ENCODE measurements around the gene NR1H4. TPM values are rescaled to one million over a fixed set of nuclear protein-coding genes. Genes with fewer than 3 reads are reported as not detected.

NR1H4 gene
- total and polyA plus RNA-seq, 4 experiments from 2014 or later: not detected

- ChIA-PET CTCF (ENCODE audit: partially characterized antibody) (interaction anchor here (1.3 to 1.8 kb wide), 2 partner anchors 8 to 11 kb away, joined by 3 to 4 read pairs; no protein-coding TSS in a partner anchor), POLR2A (ENCODE audit: partially characterized antibody) (no interaction called here)
- Histone ChIP-seq H3K4me3 (ENCODE audit: low read length in 2 of 2) (no peak overlapping the region), H3K27ac (ENCODE audit: low read depth, low read length) (no peak overlapping the region), H3K36me3 (ENCODE audit: insufficient read depth, low read length) (no peaks in the 10 kb centered on the region), H3K9me3 (ENCODE audit: control insufficient read depth in 1 of 2, low read length in 2 of 2) (no peaks in the 10 kb centered on the region), H3K27me3 (ENCODE audit: insufficient read depth, low read length) (no peaks in the 10 kb centered on the region), H3K4me1 (ENCODE audit: insufficient read depth, low read length) (no peaks in the 10 kb centered on the region)
- Mint-ChIP-seq H3K36me3 (no peaks in the 10 kb centered on the region), H3K4me1 (peaks cover 0 to under 1% (median 0%) of the 10 kb centered on the region in 4 donors), H3K4me3 (no peak overlapping the region), H3K9me3 (no peaks in the 10 kb centered on the region), H3K27me3 (peaks cover 10 to 17% of the 10 kb centered on the region in 2 donors), H3K27ac (no peak overlapping the region)
- intact Hi-C loops (cut with micrococcal nuclease): no loop called here
- no peak for DNase-seq
Measured at GRCh38 chr12:100566887-100567637, 93.4 kb downstream of the NR1H4 start.

- Histone ChIP-seq H3K27ac (ENCODE audit: low read depth, low read length) (no peak overlapping the region), H3K4me1 (ENCODE audit: insufficient read depth, low read length) (peaks cover 1% of the 10 kb centered on the region), H3K9me3 (ENCODE audit: control insufficient read depth in 1 of 2, low read length in 2 of 2) (no peaks in the 10 kb centered on the region), H3K4me3 (ENCODE audit: low read length in 2 of 2) (no peak overlapping the region), H3K27me3 (ENCODE audit: insufficient read depth, low read length) (no peaks in the 10 kb centered on the region), H3K36me3 (ENCODE audit: insufficient read depth, low read length) (no peaks in the 10 kb centered on the region)
- intact Hi-C loops (cut with micrococcal nuclease): no loop called here
- ChIA-PET POLR2A (ENCODE audit: partially characterized antibody) (no interaction called here), CTCF (ENCODE audit: partially characterized antibody) (no interaction called here)
- peaks cover 8 to 17% of the 10 kb centered on the region in 2 donors for H3K27me3 Mint-ChIP-seq
- no peaks in the 10 kb centered on the region for H3K9me3 Mint-ChIP-seq
- peaks cover 0 to 4% (median under 1%) of the 10 kb centered on the region in 4 donors for H3K4me1 Mint-ChIP-seq
- no peak overlapping the region for H3K27ac Mint-ChIP-seq
- H3K36me3 Mint-ChIP-seq: no peaks in the 10 kb centered on the region
- DNase-seq: no peak
- H3K4me3 Mint-ChIP-seq: no peak overlapping the region
Measured at GRCh38 chr12:100567945-100568344, 94.3 kb downstream of the NR1H4 start.

- no peaks in the 10 kb centered on the region for H3K36me3 Mint-ChIP-seq
- Histone ChIP-seq H3K9me3 (ENCODE audit: control insufficient read depth in 1 of 2, low read length in 2 of 2) (no peaks in the 10 kb centered on the region), H3K27me3 (ENCODE audit: insufficient read depth, low read length) (no peaks in the 10 kb centered on the region), H3K4me3 (ENCODE audit: low read length in 2 of 2) (no peak overlapping the region), H3K4me1 (ENCODE audit: insufficient read depth, low read length) (peaks cover 15% of the 10 kb centered on the region), H3K36me3 (ENCODE audit: insufficient read depth, low read length) (no peaks in the 10 kb centered on the region), H3K27ac (ENCODE audit: low read depth, low read length) (no peak overlapping the region)
- no peaks in the 10 kb centered on the region for H3K9me3 Mint-ChIP-seq
- peak overlapping the region; percentile 32 to 70 (median 52) for H3K4me3 Mint-ChIP-seq
- ChIA-PET CTCF (ENCODE audit: partially characterized antibody) (no interaction called here), POLR2A (ENCODE audit: partially characterized antibody) (no interaction called here)
- H3K27ac Mint-ChIP-seq: peak overlapping the region in 1 of 7 donors; percentile 14
- DNase-seq: no peak
- peaks cover 1 to 17% (median 12%) of the 10 kb centered on the region in 4 donors for H3K4me1 Mint-ChIP-seq
- peaks cover 8 to 22% of the 10 kb centered on the region in 2 donors for H3K27me3 Mint-ChIP-seq
- intact Hi-C loops (cut with micrococcal nuclease): no loop called here
Measured at GRCh38 chr12:100572184-100572583, 98.5 kb downstream of the NR1H4 start.

GRCh38 chr12:100573292-100574186 lies 99.9 kb downstream of the NR1H4 start, which contains the start of gene GAS2L3:
Gene GAS2L3 (plus strand): TSS chr12:100573684. CDS start chr12:100594905, 21,221 bp downstream.
- Mint-ChIP-seq H3K27ac (peak within 1 kb of the TSS in 4 of 7 donors; percentile 48 to 82 (median 65)), H3K4me3 (peak within 1 kb of the TSS; percentile 88 to 91 (median 90)), H3K9me3 (no peaks in the 10 kb centered on the region), H3K36me3 (no peaks in the 10 kb centered on the region), H3K27me3 (peaks cover 8 to 23% of the 10 kb centered on the region in 2 donors), H3K4me1 (peaks cover 1 to 17% (median 12%) of the 10 kb centered on the region in 4 donors)
- peak; percentile 25 to 42 (median 33) for DNase-seq
- Histone ChIP-seq H3K9me3 (ENCODE audit: control insufficient read depth in 1 of 2, low read length in 2 of 2) (no peaks in the 10 kb centered on the region), H3K27me3 (ENCODE audit: insufficient read depth, low read length) (no peaks in the 10 kb centered on the region), H3K4me1 (ENCODE audit: insufficient read depth, low read length) (peaks cover 15% of the 10 kb centered on the region), H3K4me3 (ENCODE audit: low read length in 2 of 2) (peak within 1 kb of the TSS; percentile 29 to 65), H3K27ac (ENCODE audit: low read depth, low read length) (no peak within 1 kb of the TSS), H3K36me3 (ENCODE audit: insufficient read depth, low read length) (no peaks in the 10 kb centered on the region)
- intact Hi-C loops (cut with micrococcal nuclease): no loop called here
- POLR2A ChIA-PET (ENCODE audit: partially characterized antibody): no interaction called here
- CTCF ChIA-PET (ENCODE audit: partially characterized antibody): no interaction called here

- no peak for DNase-seq
- Histone ChIP-seq H3K9me3 (ENCODE audit: control insufficient read depth in 1 of 2, low read length in 2 of 2) (no peaks in the 10 kb centered on the region), H3K27ac (ENCODE audit: low read depth, low read length) (no peak overlapping the region), H3K36me3 (ENCODE audit: insufficient read depth, low read length) (no peaks in the 10 kb centered on the region), H3K4me3 (ENCODE audit: low read length in 2 of 2) (peak overlapping the region in 1 of 2 donors; percentile 65), H3K4me1 (ENCODE audit: insufficient read depth, low read length) (peaks cover 15% of the 10 kb centered on the region), H3K27me3 (ENCODE audit: insufficient read depth, low read length) (no peaks in the 10 kb centered on the region)
- H3K9me3 Mint-ChIP-seq: no peaks in the 10 kb centered on the region
- peaks cover 1 to 17% (median 12%) of the 10 kb centered on the region in 4 donors for H3K4me1 Mint-ChIP-seq
- POLR2A ChIA-PET (ENCODE audit: partially characterized antibody): no interaction called here
- intact Hi-C loops (cut with micrococcal nuclease): no loop called here
- peak overlapping the region in 1 of 7 donors; percentile 61 for H3K27ac Mint-ChIP-seq
- peaks cover 7 to 21% of the 10 kb centered on the region in 2 donors for H3K27me3 Mint-ChIP-seq
- CTCF ChIA-PET (ENCODE audit: partially characterized antibody): no interaction called here
- no peaks in the 10 kb centered on the region for H3K36me3 Mint-ChIP-seq
- peak overlapping the region; percentile 88 to 91 (median 90) for H3K4me3 Mint-ChIP-seq
Measured at GRCh38 chr12:100574187-100575074, 100.8 kb downstream of the NR1H4 start.

- no peak for DNase-seq
- Mint-ChIP-seq H3K27ac (no peak overlapping the region), H3K4me1 (peaks cover 1 to 17% (median 12%) of the 10 kb centered on the region in 4 donors)
Measured at GRCh38 chr12:100576331-100577036, 102.8 kb downstream of the NR1H4 start.

More at GRCh38 chr12:100576331-100577036, 102.8 kb downstream of the NR1H4 start:
- no peak overlapping the region for H3K4me3 Mint-ChIP-seq
- POLR2A ChIA-PET (ENCODE audit: partially characterized antibody): no interaction called here
- no peaks in the 10 kb centered on the region for H3K36me3 Mint-ChIP-seq
- Histone ChIP-seq H3K4me3 (ENCODE audit: low read length in 2 of 2) (no peak overlapping the region), H3K9me3 (ENCODE audit: control insufficient read depth in 1 of 2, low read length in 2 of 2) (no peaks in the 10 kb centered on the region), H3K27me3 (ENCODE audit: insufficient read depth, low read length) (no peaks in the 10 kb centered on the region), H3K36me3 (ENCODE audit: insufficient read depth, low read length) (no peaks in the 10 kb centered on the region), H3K27ac (ENCODE audit: low read depth, low read length) (no peak overlapping the region), H3K4me1 (ENCODE audit: insufficient read depth, low read length) (peaks cover 15% of the 10 kb centered on the region)
- H3K9me3 Mint-ChIP-seq: no peaks in the 10 kb centered on the region
- CTCF ChIA-PET (ENCODE audit: partially characterized antibody): no interaction called here
- H3K27me3 Mint-ChIP-seq: peaks cover 8 to 21% of the 10 kb centered on the region in 2 donors
- intact Hi-C loops (cut with micrococcal nuclease): no loop called here

Measured in CD4-positive, alpha-beta memory T cell (primary cell).